C4-2B (cell line): ENCODE measurements around the gene LOXHD1.

Experiments
- H3K27ac ChIP-seq: fragments of 450-650 bp; 2 replicates; pipeline ENCODE4 v1.5.1; 2017
- CTCF ChIP-seq: fragments of 450-650 bp; conservative IDR thresholded peaks from 2 replicates; pipeline ENCODE4 v1.5.1; 2017; ENCODE audit warnings: mild to moderate bottlenecking
- ZFX ChIP-seq: fragments of 450-650 bp; IDR thresholded peaks from 2 replicates; pipeline ENCODE4 v1.6.1; 2017

Gene LOXHD1

GRCh38 chr18:46696268-46696667, 39.2 kb upstream of the LOXHD1 start:
- H3K27ac ChIP-seq = no peak overlapping the region
- no peak for TF ChIP-seq CTCF
- TF ChIP-seq ZFX = no peak

- no peak for TF ChIP-seq CTCF
- TF ChIP-seq ZFX = no peak
These were observed 37.0 kb upstream of the LOXHD1 start for GRCh38 chr18:46693996-46694395.

GRCh38 chr18:46688853-46689525, 32.0 kb upstream of the LOXHD1 start:
- H3K27ac ChIP-seq = no peak overlapping the region
- TF ChIP-seq ZFX (no peak), CTCF (no peak)

More at GRCh38 chr18:46693996-46694395, 37.0 kb upstream of the LOXHD1 start:
- H3K27ac ChIP-seq = no peak overlapping the region

GRCh38 chr18:46686186-46686585, 29.2 kb upstream of the LOXHD1 start:
- no peak overlapping the region for H3K27ac ChIP-seq
- TF ChIP-seq CTCF = no peak
- no peak for TF ChIP-seq ZFX

- TF ChIP-seq CTCF (no peak), ZFX (no peak)
- no peak overlapping the region for H3K27ac ChIP-seq
These were observed 26.2 kb upstream of the LOXHD1 start for GRCh38 chr18:46683252-46683651.

GRCh38 chr18:46680784-46681695, 24.0 kb upstream of the LOXHD1 start:
- no peak overlapping the region for H3K27ac ChIP-seq
- TF ChIP-seq CTCF = no peak
